MM.1S (cell line): ENCODE results near the gene ILK.

ENCODE experiments used
- DNase-seq: peaks from one replicate; pipeline ENCODE4 v3.0.0-alpha.2; 2015
- H2AFZ ChIP-seq: fragments of 300-600 bp; sonication (generic); 2 replicates; pipeline ENCODE4 v1.6.0; 2016; ENCODE audit warnings: antibody characterized with exemption, low read length
- H3F3A ChIP-seq: fragments of 300-600 bp; sonication (generic); 2 replicates; pipeline ENCODE4 v1.6.1; 2016; ENCODE audit warnings: mild to moderate bottlenecking, antibody characterized with exemption, low read length, moderate library complexity, mixed read lengths; ENCODE audit not compliant: insufficient read depth
- H3K27ac ChIP-seq: fragments of 300-600 bp; sonication (generic); 2 replicates; pipeline ENCODE4 v1.5.1; 2016; ENCODE audit warnings: mild to moderate bottlenecking, low read length
- H3K27me3 ChIP-seq: fragments of 300-600 bp; sonication (generic); replicated peaks from 2 replicates; pipeline ENCODE4 v1.6.0; 2016; ENCODE audit warnings: low read length; ENCODE audit not compliant: insufficient read depth
- H3K36me3 ChIP-seq: fragments of 300-600 bp; sonication (generic); replicated peaks from 2 replicates; pipeline ENCODE4 v1.6.1; 2016; ENCODE audit warnings: mild to moderate bottlenecking, low read length, mixed read lengths; ENCODE audit not compliant: insufficient read depth
- H3K4me1 ChIP-seq: fragments of 300-600 bp; sonication (generic); 2 replicates; pipeline ENCODE4 v1.6.1; 2016; ENCODE audit warnings: low read length, mixed read lengths
- H3K4me2 ChIP-seq: fragments of 300-600 bp; sonication (generic); 2 replicates; pipeline ENCODE4 v1.6.0; 2016; ENCODE audit warnings: low read depth, low read length
- H3K4me3 ChIP-seq: fragments of 300-600 bp; sonication (generic); 2 replicates; pipeline ENCODE4 v1.5.1; 2016; ENCODE audit warnings: low read length, mixed read lengths
- H3K79me2 ChIP-seq: fragments of 300-600 bp; sonication (generic); 2 replicates; pipeline ENCODE4 v1.6.1; 2016; ENCODE audit warnings: mixed run types, low read length, mixed read lengths
- H3K9ac ChIP-seq: fragments of 300-600 bp; sonication (generic); 2 replicates; pipeline ENCODE4 v1.6.1; 2016; ENCODE audit warnings: low read length, mixed read lengths
- H3K9me2 ChIP-seq: fragments of 300-600 bp; sonication (generic); replicated peaks from 2 replicates; pipeline ENCODE4 v1.6.1; 2016; ENCODE audit warnings: mild to moderate bottlenecking, low read length, mixed read lengths; ENCODE audit not compliant: insufficient read depth
- H3K9me3 ChIP-seq: fragments of 300-600 bp; sonication (generic); replicated peaks from 2 replicates; pipeline ENCODE4 v1.6.1; 2016; ENCODE audit warnings: mild to moderate bottlenecking, low read length, mixed read lengths; ENCODE audit not compliant: insufficient read depth
- H4K20me1 ChIP-seq: fragments of 300-600 bp; sonication (generic); 2 replicates; pipeline ENCODE4 v1.6.1; 2016; ENCODE audit warnings: mild to moderate bottlenecking, low read length, moderate library complexity, mixed read lengths; ENCODE audit not compliant: insufficient read depth
- CTCF ChIP-seq: fragments of 300-600 bp; sonication (generic); IDR thresholded peaks from 2 replicates; pipeline ENCODE4 v1.5.1; 2016; ENCODE audit warnings: antibody characterized with exemption, low read length, mixed read lengths
- EZH2 ChIP-seq: fragments of 300-600 bp; sonication (generic); optimal IDR thresholded peaks from 2 replicates; pipeline ENCODE3; 2017; ENCODE audit warnings: low read depth, mild to moderate bottlenecking, antibody characterized with exemption, low read length, mixed read lengths
- EZH2phosphoT487 ChIP-seq: fragments of 300-600 bp; sonication (generic); IDR thresholded peaks from 2 replicates; pipeline ENCODE4 v1.6.1; 2018; ENCODE audit warnings: antibody characterized with exemption, low read length

ILK gene

GRCh38 chr11:6565325-6565724 lies 38.2 kb upstream of the ILK start:
- Histone ChIP-seq H3K27ac (no peak overlapping the region), H3K9me2 (no peaks in the 10 kb centered on the region), H3K79me2 (no peaks in the 10 kb centered on the region), H3K27me3 (no peaks in the 10 kb centered on the region), H3K36me3 (no peaks in the 10 kb centered on the region), H2AFZ (no peak overlapping the region), H3F3A (no peaks in the 10 kb centered on the region), H3K9ac (no peak overlapping the region), H3K4me3 (no peak overlapping the region), H3K9me3 (no peaks in the 10 kb centered on the region), H4K20me1 (no peaks in the 10 kb centered on the region), H3K4me1 (0 out of 2 replicates have a peak, but pooled peaks cover 9% of the 10 kb centered on the region), H3K4me2 (no peak overlapping the region)
- no peak for TF ChIP-seq CTCF
- no peak for TF ChIP-seq EZH2phosphoT487
- no peak for TF ChIP-seq EZH2
- DNase-seq = no peak

DNA sequence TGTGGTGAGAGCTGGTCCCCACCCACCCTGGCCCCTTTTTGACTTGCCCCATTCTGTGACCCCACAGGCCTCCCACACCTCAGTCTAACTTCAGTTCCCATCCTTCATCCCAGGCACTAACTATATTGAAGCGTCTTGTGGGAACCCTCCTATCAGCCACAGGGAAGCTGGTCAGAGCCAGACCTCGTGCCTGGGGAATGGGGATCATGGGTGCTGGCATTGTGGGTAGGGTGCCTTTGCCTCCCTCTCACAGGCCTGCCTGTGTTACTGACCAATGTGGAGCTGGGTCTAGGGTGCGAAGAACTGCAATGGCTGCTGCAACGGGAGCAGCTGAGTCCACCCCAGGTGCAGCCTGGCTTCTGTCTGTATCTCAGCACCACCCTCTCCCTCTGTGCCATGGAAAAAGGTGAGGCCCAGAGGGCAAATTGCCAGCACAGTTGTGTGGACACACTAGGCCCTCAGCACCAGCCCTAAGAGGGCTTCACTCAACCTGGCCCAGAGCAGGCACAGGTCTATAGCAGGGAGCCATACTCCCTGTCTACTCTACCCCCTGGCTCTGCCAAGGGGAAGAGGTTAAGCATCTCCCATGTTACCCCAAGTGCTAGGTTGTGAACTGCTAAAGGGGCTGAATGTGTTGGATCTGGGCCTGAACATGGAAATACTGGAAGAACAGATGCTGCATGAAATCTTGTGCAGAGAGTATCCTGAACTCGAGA lies 37.4 kb upstream of the ILK start:
- H2AFZ ChIP-seq = no peak overlapping the region
- H3K4me2 ChIP-seq = no peak overlapping the region
- no peak for DNase-seq
- no peaks in the 10 kb centered on the region for H3K27me3 ChIP-seq
- no peaks in the 10 kb centered on the region for H3K79me2 ChIP-seq
- no peak overlapping the region for H3K9ac ChIP-seq
- no peak overlapping the region for H3K4me3 ChIP-seq
- H3K36me3 ChIP-seq = no peaks in the 10 kb centered on the region
- H3K27ac ChIP-seq = no peak overlapping the region
- no peaks in the 10 kb centered on the region for H3K9me3 ChIP-seq
- no peaks in the 10 kb centered on the region for H3F3A ChIP-seq
- H4K20me1 ChIP-seq = no peaks in the 10 kb centered on the region
- TF ChIP-seq CTCF = no peak
- TF ChIP-seq EZH2 = no peak
- no peak for TF ChIP-seq EZH2phosphoT487
- 0 out of 2 replicates have a peak, but pooled peaks cover 9% of the 10 kb centered on the region for H3K4me1 ChIP-seq
- no peaks in the 10 kb centered on the region for H3K9me2 ChIP-seq

DNA sequence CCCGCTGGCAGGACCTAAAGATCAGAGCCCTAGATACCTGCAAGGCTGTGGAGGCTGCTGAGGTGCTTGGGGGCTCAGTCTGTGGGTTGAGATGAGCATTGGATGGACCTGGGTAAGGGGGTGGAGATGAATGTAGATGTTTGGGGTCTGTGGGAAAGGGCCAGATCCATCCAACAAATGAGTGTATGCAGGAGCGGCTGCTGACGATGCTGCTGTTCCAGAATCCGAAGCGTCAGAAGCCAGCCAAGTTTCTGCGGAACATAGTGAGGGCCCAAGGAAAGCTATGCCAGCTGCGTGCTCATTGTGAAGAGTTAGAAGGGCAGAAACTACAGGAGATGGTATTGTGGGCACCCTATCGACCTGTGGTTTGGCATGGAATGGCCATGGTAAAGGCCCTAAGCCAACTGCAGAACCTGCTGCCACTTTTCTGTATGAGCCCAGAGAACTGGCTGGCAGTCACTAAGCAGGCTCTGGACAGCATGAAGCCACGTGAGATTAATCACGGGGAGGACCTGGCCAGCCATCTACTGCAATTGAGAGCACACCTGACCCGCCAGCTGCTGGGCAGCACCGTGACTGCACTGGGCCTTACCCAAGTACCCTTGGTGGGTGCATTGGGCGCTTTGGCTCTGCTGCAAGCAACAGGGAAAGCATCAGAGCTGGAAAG lies 36.7 kb upstream of the ILK start:
- no peak overlapping the region for H3K9ac ChIP-seq
- H3K79me2 ChIP-seq = no peaks in the 10 kb centered on the region
- H3K9me3 ChIP-seq = no peaks in the 10 kb centered on the region
- no peak for DNase-seq
- H3K4me1 ChIP-seq = 0 out of 2 replicates have a peak, but pooled peaks cover 9% of the 10 kb centered on the region
- H4K20me1 ChIP-seq = no peaks in the 10 kb centered on the region
- H3K4me3 ChIP-seq = no peak overlapping the region
- H3K4me2 ChIP-seq = no peak overlapping the region
- no peaks in the 10 kb centered on the region for H3K36me3 ChIP-seq
- no peaks in the 10 kb centered on the region for H3F3A ChIP-seq
- no peaks in the 10 kb centered on the region for H3K27me3 ChIP-seq
- H3K27ac ChIP-seq = no peak overlapping the region
- H3K9me2 ChIP-seq = no peaks in the 10 kb centered on the region
- TF ChIP-seq EZH2 (no peak), CTCF (no peak), EZH2phosphoT487 (no peak)
- no peak overlapping the region for H2AFZ ChIP-seq
